ENCODE measurements around the gene SLC29A1. TPM values are rescaled to one million over a fixed set of nuclear protein-coding genes. Genes with fewer than 3 reads are reported as not detected.
"Not testable (repeated sequence)": the region's sequence is repeated elsewhere in the genome, so short reads cannot be mapped to it uniquely, and the experiment has no call there.

Gene SLC29A1
- total RNA-seq, 1 donor from 2014 or later: 55.0 TPM

DNA sequence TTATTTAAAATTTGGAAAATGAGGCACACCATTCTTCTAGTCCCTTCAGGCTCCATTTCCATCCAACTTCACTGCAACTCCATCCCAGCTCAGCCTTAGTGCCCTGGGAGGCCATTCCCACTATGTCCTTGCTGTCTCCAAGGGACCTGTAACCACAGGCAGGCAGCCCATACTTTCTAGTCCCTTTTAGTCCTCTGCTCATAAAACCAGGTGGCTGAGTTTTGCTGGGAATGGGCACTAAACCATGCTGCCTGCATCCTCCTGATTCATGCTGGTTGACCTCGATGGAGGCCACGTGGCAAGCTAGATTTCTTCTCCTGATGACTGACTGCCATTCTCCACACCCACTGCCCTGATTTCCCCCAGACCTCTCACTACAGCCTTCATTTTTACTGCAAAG is 34.1 kb upstream of the SLC29A1 start:
- no peak overlapping the region for H3K4me3 Mint-ChIP-seq
- H3K36me3 Mint-ChIP-seq (ENCODE audit: low read depth): no peaks in the 10 kb centered on the region
- no peak for DNase-seq (ENCODE audit: low read depth, low spot score)
- no peak for TF ChIP-seq CTCF (conservative IDR thresholded peaks at IDR 0.05)
- no peaks in the 10 kb centered on the region for H3K9me3 Mint-ChIP-seq
- no peaks in the 10 kb centered on the region for H3K27me3 Mint-ChIP-seq (ENCODE audit: low read depth)
- peaks cover 26% of the 10 kb centered on the region for H3K4me1 Mint-ChIP-seq
- no peak overlapping the region for H3K27ac Mint-ChIP-seq (ENCODE audit: unreplicated experiment)

- Mint-ChIP-seq H3K4me3 (no peak overlapping the region), H3K27me3 (ENCODE audit: low read depth) (peaks cover 3% of the 10 kb centered on the region), H3K9me3 (no peaks in the 10 kb centered on the region), H3K27ac (ENCODE audit: unreplicated experiment) (no peak overlapping the region), H3K4me1 (peaks cover 22% of the 10 kb centered on the region), H3K36me3 (ENCODE audit: low read depth) (no peaks in the 10 kb centered on the region)
- no peak for DNase-seq (ENCODE audit: low read depth, low spot score)
- no peak for TF ChIP-seq CTCF (conservative IDR thresholded peaks at IDR 0.05)
Measured at GRCh38 chr6:44190715-44191114, 32.7 kb upstream of the SLC29A1 start.

- DNase-seq (ENCODE audit: low read depth, low spot score): no peak
- Mint-ChIP-seq H3K4me1 (peaks cover 7% of the 10 kb centered on the region), H3K4me3 (no peak overlapping the region), H3K27ac (ENCODE audit: unreplicated experiment) (no peak overlapping the region), H3K9me3 (no peaks in the 10 kb centered on the region), H3K27me3 (ENCODE audit: low read depth) (peaks cover 3% of the 10 kb centered on the region), H3K36me3 (ENCODE audit: low read depth) (no peaks in the 10 kb centered on the region)
- no peak for TF ChIP-seq CTCF (conservative IDR thresholded peaks at IDR 0.05)
Measured at GRCh38 chr6:44192428-44193041, 30.9 kb upstream of the SLC29A1 start.

DNA sequence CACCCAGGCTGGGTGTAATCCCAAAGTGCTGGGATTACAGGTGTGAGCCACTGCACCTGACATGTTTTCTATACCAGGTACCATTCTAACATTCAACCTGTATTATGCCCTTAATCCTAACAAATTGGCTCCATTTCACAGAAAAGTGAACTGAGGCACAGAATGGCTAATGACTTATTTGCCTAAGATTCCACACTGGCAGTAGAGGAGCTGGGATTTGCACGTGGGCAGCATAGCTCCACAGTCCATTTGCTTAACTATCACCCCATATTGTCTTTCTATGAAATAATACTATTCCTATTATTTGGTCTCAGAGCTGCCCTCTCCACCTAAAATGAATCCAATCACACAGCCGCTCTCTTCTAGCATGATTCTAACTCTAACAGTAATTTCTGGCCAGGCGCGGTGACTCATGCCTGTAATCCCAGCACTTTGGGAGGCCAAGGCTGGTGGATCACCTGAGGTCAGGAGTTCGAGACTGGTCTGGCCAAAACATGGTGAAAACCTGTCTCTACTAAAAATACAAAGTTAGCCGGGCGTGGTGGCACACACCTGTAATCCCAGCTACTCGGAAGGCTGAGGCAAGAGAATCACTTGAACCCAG is 30.0 kb upstream of the SLC29A1 start:
- Mint-ChIP-seq H3K36me3 (ENCODE audit: low read depth) (no peaks in the 10 kb centered on the region), H3K9me3 (no peaks in the 10 kb centered on the region), H3K4me1 (peaks cover 7% of the 10 kb centered on the region), H3K27me3 (ENCODE audit: low read depth) (peaks cover 3% of the 10 kb centered on the region), H3K27ac (ENCODE audit: unreplicated experiment) (no peak overlapping the region), H3K4me3 (no peak overlapping the region)
- DNase-seq (ENCODE audit: low read depth, low spot score): no peak
- TF ChIP-seq CTCF (conservative IDR thresholded peaks at IDR 0.05): no peak

- Mint-ChIP-seq H3K4me1 (peaks cover 7% of the 10 kb centered on the region), H3K27ac (ENCODE audit: unreplicated experiment) (no peak overlapping the region)
Measured at GRCh38 chr6:44194326-44194725, 29.1 kb upstream of the SLC29A1 start.

GRCh38 chr6:44196351-44196750 is 27.0 kb upstream of the SLC29A1 start:
- not testable (repeated sequence) for H3K27ac Mint-ChIP-seq (ENCODE audit: unreplicated experiment); DNase-seq (ENCODE audit: low read depth, low spot score); H3K9me3 Mint-ChIP-seq; H3K27me3 Mint-ChIP-seq (ENCODE audit: low read depth); H3K36me3 Mint-ChIP-seq (ENCODE audit: low read depth); H3K4me3 Mint-ChIP-seq
- H3K4me1 Mint-ChIP-seq: peaks cover 17% of the 10 kb centered on the region

More at GRCh38 chr6:44194326-44194725, 29.1 kb upstream of the SLC29A1 start:
- H3K27me3 Mint-ChIP-seq (ENCODE audit: low read depth): peaks cover 3% of the 10 kb centered on the region
- no peaks in the 10 kb centered on the region for H3K9me3 Mint-ChIP-seq
- TF ChIP-seq CTCF (conservative IDR thresholded peaks at IDR 0.05): no peak
- no peak overlapping the region for H3K4me3 Mint-ChIP-seq
- no peak for DNase-seq (ENCODE audit: low read depth, low spot score)
- no peaks in the 10 kb centered on the region for H3K36me3 Mint-ChIP-seq (ENCODE audit: low read depth)
